Measurements from ENCODE around the gene BTBD9. TPM values are rescaled to one million over a fixed set of nuclear protein-coding genes. Genes with fewer than 3 reads are reported as not detected.

BTBD9 gene
- total RNA-seq, 2 experiments from 2014 or later = 8.2 to 12.2 TPM

DNA sequence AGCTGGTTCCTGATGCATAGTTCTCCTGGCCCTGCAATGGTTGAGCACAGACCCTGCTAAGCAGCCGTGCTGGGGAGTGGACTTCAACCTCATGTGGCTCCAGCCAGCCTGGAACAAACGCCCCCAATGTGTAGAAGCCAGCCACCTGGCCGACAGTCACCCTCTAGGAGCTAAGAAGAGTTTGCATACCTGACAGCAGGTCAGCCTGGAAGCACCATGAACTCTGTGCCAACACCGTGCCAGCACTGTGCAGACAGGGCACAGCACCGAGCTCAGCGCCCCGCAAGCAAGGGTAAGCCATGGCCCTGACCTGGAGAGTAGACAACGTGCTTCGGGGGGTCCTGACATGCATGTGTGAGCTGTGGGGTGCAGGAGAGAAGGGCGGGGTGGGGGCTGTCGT, 463.9 kb downstream of the BTBD9 start:
- H3K4me3 Mint-ChIP-seq = no peak overlapping the region
- H3K9me3 Mint-ChIP-seq (ENCODE audit: low read depth) = no peaks in the 10 kb centered on the region
- no peaks in the 10 kb centered on the region for H3K27me3 Mint-ChIP-seq
- POLR2A ChIA-PET = no interaction called here
- DNase-seq = no peak
- CTCF ChIA-PET = no interaction called here
- intact Hi-C loops (cut with DNase I, micrococcal nuclease) = no loop called here
- H3K36me3 Mint-ChIP-seq (ENCODE audit: low read depth) = no peaks in the 10 kb centered on the region
- ATAC-seq = no peak
- H3K4me1 Mint-ChIP-seq = peaks cover 3% of the 10 kb centered on the region
- no peak overlapping the region for H3K27ac Mint-ChIP-seq

DNA sequence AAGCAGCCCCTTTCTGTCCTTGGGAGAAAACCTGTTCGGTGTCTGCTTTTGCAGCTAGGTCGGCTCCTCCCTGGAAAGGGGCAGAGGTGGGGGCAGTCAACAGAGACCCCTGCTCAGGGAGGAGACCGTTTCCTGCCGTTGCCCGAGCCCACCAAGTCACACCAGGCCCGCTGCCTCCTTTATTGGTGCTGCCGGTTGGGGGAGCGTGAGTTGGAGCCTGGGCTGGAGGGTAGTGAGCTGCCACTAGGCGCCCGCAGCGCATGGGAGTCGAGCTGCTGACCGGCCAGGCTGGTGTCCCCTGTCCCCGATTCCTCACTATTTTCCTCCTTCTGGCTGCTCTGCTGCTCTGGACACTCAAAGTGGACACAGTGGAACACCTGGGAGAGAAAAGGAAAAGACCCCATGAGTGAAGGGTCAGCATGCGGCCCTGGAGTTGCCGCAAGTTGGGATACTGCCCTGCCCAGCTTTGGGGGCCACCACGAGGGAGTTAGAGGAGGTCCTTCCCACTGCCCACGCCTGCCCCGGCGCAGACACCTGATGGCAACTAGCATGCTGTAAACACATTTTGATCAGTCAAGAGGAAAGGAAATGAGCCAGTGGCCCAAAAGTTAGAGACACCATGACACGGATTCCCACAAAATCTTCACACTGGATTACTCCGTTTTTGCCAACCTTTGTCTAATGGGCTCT, 464.8 kb downstream of the BTBD9 start:
- Mint-ChIP-seq H3K36me3 (ENCODE audit: low read depth) (no peaks in the 10 kb centered on the region), H3K27me3 (no peaks in the 10 kb centered on the region), H3K4me1 (peaks cover 3% of the 10 kb centered on the region), H3K9me3 (ENCODE audit: low read depth) (no peaks in the 10 kb centered on the region), H3K27ac (no peak overlapping the region), H3K4me3 (no peak overlapping the region)
- ATAC-seq (no peak), DNase-seq (no peak)
- intact Hi-C loops (cut with DNase I, micrococcal nuclease) = no loop called here
- POLR2A ChIA-PET = no interaction called here
- CTCF ChIA-PET = no interaction called here

DNA sequence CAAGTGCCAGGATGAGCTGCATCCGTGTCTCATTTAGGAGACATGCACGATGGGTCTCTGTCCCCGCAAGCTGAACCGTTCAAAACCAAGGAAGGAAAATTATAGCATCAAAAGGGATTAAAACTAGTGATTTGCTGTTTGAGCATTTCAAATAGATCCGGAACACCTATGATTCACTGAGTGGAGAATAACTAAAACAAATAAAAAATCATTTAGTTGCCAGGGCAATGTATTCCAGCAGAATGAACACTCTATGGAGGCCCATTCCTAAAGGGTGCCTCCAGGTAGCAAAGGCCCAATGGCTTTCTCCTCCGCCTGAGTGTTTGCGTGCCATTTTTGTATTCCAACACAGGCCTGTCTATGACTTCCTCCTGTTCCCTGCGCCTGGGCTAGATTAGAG, 465.4 kb downstream of the BTBD9 start:
- Mint-ChIP-seq H3K27me3 (no peaks in the 10 kb centered on the region), H3K27ac (no peak overlapping the region), H3K36me3 (ENCODE audit: low read depth) (no peaks in the 10 kb centered on the region), H3K4me1 (peaks cover 3% of the 10 kb centered on the region), H3K4me3 (no peak overlapping the region), H3K9me3 (ENCODE audit: low read depth) (no peaks in the 10 kb centered on the region)
- DNase-seq (no peak), ATAC-seq (no peak)
- intact Hi-C loops (cut with DNase I, micrococcal nuclease) = no loop called here
- CTCF ChIA-PET = no interaction called here
- POLR2A ChIA-PET = no interaction called here

DNA sequence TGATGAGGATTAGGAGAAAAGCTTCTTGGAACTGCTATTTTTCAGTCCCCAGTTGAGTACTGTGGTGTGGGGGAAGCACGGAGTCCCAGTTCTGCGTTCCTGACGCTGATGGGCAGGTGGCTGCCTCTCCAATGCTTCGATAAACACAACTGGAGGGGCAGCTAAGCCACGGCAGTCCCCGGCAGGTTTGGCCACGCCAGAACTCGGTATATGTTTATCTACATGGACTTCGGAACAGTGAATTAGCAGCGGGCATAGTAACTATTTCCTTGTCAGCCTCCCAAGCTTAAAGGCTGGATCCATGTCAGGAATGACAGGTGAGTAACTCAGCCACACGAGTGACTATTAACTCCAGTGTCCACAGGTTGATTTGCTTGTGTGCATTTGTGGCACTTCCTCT, 465.8 kb downstream of the BTBD9 start:
- CTCF ChIA-PET = no interaction called here

DNA sequence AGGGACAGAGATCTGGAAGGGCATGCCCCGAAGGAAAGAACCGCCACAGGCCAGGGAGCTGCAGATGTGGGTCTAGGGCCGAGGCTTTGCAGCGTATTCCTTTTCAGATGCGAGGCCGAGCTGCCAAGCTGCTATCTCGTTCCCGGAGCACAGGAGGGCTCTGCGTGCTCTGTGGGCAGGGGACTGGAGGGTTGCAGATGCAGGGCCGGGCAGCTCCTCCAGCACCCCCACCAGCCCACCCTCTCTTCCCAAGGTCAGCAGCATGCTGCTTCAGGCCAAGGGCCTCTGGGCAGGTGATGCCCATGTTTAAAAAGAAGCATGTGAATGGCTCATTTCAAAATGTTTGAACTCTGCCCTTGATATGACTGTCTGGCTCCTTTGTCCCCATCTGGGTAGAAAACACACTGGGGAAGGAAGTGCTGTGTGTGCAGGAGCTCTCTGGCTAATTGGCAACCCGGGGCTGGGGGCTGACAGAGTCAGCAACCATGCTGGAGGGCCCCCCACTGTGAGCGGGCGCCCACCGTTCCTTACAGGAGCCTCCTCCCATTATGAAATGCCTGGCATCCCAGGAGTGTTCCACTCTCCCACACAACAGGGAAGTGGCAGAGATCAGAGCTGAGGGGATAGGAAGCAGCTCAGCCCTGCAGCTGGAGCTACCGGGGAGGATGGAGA, 466.9 kb downstream of the BTBD9 start:
- H3K27ac Mint-ChIP-seq = no peak overlapping the region
- H3K4me3 Mint-ChIP-seq = no peak overlapping the region
- intact Hi-C loops (cut with DNase I, micrococcal nuclease) = no loop called here
- ATAC-seq (no peak), DNase-seq (no peak)
- ChIA-PET POLR2A (no interaction called here), CTCF (interaction anchor here (0.6 kb wide), 1 partner anchor 18 kb away, joined by 3 read pairs; no protein-coding TSS in a partner anchor)
- H3K9me3 Mint-ChIP-seq (ENCODE audit: low read depth) = no peaks in the 10 kb centered on the region
- peaks cover 3% of the 10 kb centered on the region for H3K4me1 Mint-ChIP-seq
- no peaks in the 10 kb centered on the region for H3K36me3 Mint-ChIP-seq (ENCODE audit: low read depth)
- H3K27me3 Mint-ChIP-seq = no peaks in the 10 kb centered on the region

More for the DNA sequence above, 465.8 kb downstream of the BTBD9 start:
- DNase-seq = no peak
- POLR2A ChIA-PET = no interaction called here
- no peak overlapping the region for H3K4me3 Mint-ChIP-seq
- no peaks in the 10 kb centered on the region for H3K27me3 Mint-ChIP-seq
- peaks cover 3% of the 10 kb centered on the region for H3K4me1 Mint-ChIP-seq
- intact Hi-C loops (cut with DNase I, micrococcal nuclease) = no loop called here
- no peak overlapping the region for H3K27ac Mint-ChIP-seq
- no peaks in the 10 kb centered on the region for H3K9me3 Mint-ChIP-seq (ENCODE audit: low read depth)
- no peaks in the 10 kb centered on the region for H3K36me3 Mint-ChIP-seq (ENCODE audit: low read depth)
- no peak for ATAC-seq

DNA sequence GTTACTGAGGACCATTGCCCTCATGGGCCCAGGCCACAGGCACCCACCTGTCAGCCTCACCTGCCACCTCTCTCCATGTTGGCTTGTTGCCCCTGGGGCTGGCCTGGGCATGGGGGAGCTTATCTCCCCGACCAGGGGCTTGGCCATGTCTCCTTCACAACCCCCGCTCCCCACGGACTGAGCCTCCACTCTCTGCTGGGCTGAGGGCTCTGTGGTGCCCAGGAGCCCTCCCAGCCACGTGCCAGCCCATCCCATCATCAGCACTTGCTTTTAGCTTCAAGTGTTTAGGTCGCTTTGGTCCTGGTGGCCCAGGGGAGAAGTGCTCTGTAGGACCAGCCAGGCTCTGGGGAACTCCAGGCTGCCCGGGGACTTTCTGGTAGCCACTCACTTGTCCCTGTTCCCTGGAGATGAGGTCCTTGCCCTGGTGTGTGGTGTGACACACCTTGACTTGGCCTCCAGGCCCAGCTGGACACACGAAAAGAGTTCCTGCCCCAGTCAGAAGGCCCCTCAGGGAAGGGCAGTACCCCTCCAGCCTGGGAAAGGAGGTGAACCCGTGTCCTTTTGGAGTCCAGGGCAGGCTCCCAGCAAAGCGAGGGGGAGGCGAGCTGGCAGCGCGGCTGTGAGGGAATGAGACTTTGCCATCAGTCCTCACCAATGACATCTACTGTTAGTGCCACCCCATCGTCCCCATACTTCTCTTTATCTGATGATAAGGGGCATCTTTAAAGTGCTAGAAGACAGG, 467.6 kb downstream of the BTBD9 start:
- intact Hi-C loops (cut with DNase I, micrococcal nuclease) = no loop called here
- ChIA-PET CTCF (interaction anchor here (0.6 kb wide), 1 partner anchor 18 kb away, joined by 3 read pairs; no protein-coding TSS in a partner anchor), POLR2A (no interaction called here)
- Mint-ChIP-seq H3K4me3 (no peak overlapping the region), H3K4me1 (peaks cover 3% of the 10 kb centered on the region), H3K27ac (no peak overlapping the region), H3K36me3 (ENCODE audit: low read depth) (no peaks in the 10 kb centered on the region), H3K27me3 (no peaks in the 10 kb centered on the region), H3K9me3 (ENCODE audit: low read depth) (no peaks in the 10 kb centered on the region)
- DNase-seq = no peak
- ATAC-seq = no peak

DNA sequence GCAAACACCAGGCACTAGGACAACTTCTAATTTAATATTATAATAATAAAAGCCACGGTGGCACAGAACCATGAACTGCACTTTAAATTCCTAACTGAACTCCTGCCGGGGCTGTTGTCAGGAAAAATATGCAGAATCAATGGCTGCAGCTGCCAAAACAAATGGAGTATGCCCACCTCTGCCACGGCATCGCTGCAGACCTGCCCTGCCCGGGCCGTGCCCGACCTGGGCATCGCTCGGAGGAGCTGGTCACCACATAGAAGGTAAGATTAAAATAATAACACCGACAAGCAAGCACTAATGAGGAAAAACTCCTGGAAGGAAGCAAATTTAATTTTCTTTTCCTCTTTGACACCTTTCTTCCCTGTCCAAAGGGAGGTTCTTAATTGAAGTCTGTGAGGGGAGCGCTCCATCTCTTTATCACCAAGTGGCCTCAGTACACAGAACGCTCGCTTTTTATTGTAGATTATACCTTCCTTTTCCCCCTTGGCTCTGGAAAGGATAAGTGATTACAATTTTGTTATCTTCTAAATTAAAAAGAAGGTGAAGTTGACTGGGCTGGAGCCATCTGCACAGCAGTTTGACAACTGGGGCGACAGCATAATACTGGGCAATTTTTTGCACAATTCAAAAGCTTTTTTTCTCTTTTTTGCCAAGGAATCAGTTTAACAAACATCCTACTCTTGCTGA, 468.9 kb downstream of the BTBD9 start:
- no peak overlapping the region for H3K4me3 Mint-ChIP-seq
- intact Hi-C loops (cut with DNase I, micrococcal nuclease) = no loop called here
- no peaks in the 10 kb centered on the region for H3K9me3 Mint-ChIP-seq (ENCODE audit: low read depth)
- DNase-seq (no peak), ATAC-seq (no peak)
- H3K27ac Mint-ChIP-seq = no peak overlapping the region
- ChIA-PET CTCF (no interaction called here), POLR2A (no interaction called here)
- no peaks in the 10 kb centered on the region for H3K36me3 Mint-ChIP-seq (ENCODE audit: low read depth)
- H3K4me1 Mint-ChIP-seq = peaks cover 3% of the 10 kb centered on the region
- no peaks in the 10 kb centered on the region for H3K27me3 Mint-ChIP-seq

DNA sequence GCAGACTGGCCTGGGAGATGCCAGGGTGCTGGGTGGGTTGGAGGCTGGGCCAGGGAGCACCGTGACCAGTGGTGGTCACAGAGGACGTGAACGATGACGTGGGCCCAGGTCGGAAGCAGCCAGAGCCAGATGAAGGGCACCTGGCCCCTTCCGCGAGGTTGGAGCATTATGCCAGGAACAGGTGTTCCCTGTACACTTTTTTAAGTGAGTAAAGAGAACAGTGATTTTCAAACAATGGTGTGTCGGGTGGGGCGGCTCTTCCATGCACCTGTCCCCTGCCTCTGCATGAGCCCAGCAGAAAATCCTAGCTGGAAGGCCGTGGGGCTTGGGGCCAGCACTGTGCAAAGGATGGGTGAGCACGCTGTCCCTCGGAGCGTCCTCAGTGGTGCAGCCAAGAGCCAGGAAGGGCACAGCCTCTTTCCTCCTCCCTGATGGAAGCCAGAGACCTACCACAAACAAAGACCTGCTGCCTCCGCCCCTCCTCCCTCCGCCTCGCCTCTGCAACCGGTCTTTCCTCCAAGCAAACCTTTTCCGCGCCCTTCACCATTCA, 469.7 kb downstream of the BTBD9 start:
- Mint-ChIP-seq H3K27ac (no peak overlapping the region), H3K4me3 (no peak overlapping the region), H3K4me1 (peaks cover 3% of the 10 kb centered on the region), H3K36me3 (ENCODE audit: low read depth) (no peaks in the 10 kb centered on the region), H3K27me3 (no peaks in the 10 kb centered on the region), H3K9me3 (ENCODE audit: low read depth) (no peaks in the 10 kb centered on the region)
- intact Hi-C loops (cut with DNase I, micrococcal nuclease) = no loop called here
- ChIA-PET POLR2A (no interaction called here), CTCF (no interaction called here)
- no peak for DNase-seq
- no peak for ATAC-seq

DNA sequence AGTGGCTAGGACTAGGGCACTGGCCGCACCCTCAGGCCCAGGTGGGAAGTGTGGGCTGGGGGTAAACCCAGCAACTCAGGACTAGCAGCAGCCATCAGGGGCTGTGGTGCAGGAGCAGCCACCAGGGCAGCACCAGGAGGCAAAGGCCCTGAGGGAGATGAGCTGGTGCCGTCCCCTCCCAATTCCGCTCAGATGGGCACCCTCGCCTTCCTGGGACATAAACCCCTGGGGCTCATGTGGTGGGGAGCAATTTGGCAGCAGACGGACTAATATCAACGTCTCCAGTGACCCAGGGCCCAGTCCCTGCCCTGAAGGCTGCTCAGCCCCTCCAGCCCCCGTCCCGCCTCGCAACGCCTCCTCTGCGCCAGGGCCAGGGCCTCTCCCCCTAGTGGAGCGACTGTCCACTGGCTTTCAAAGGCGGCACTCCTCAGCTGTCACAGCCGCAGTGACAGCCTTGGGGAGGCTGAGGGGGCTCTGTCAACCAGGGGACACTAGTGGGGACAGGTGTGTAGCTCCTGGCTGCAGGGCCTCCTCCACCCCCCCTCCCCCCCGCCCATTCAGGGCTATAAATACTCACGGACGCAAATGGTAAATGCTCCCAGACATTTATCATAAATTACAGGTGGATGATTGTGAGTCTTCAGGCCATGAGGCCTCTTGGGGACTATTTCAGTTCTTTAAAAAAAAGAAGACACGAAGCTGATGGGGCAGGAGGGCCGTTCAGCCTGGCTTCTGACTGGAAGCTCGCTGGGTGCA, 470.3 kb downstream of the BTBD9 start:
- intact Hi-C loops (cut with DNase I, micrococcal nuclease) = no loop called here
- ATAC-seq = no peak
- no peak overlapping the region for H3K27ac Mint-ChIP-seq
- peaks cover 3% of the 10 kb centered on the region for H3K4me1 Mint-ChIP-seq
- no peak overlapping the region for H3K4me3 Mint-ChIP-seq
- no peaks in the 10 kb centered on the region for H3K36me3 Mint-ChIP-seq (ENCODE audit: low read depth)
- ChIA-PET CTCF (no interaction called here), POLR2A (no interaction called here)
- no peaks in the 10 kb centered on the region for H3K27me3 Mint-ChIP-seq
- H3K9me3 Mint-ChIP-seq (ENCODE audit: low read depth) = no peaks in the 10 kb centered on the region
- DNase-seq = no peak

DNA sequence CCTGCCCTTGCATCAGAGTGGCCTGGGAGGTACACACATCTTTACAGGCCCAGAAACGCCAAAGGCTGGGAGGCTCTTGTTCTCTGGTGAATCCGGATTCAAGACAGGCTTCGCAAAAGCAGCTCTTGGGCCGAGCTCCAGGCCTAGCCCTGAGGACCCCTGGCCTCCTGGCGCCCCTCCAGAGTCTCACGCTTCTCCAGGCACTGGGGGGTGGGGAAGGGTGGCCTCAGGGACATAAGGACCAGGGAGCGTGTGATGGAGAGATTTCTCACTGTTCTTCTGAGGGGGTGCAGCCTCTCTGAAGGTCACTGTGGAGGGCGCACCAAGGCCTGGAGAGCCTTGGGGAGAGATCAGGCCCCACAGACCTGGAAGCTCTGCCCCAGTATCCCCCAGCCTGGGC, 471.0 kb downstream of the BTBD9 start:
- H3K27ac Mint-ChIP-seq = no peak overlapping the region
- ATAC-seq (no peak), DNase-seq (no peak)
- POLR2A ChIA-PET = no interaction called here
- peaks cover 3% of the 10 kb centered on the region for H3K4me1 Mint-ChIP-seq
- no peaks in the 10 kb centered on the region for H3K27me3 Mint-ChIP-seq
- no peaks in the 10 kb centered on the region for H3K9me3 Mint-ChIP-seq (ENCODE audit: low read depth)
- CTCF ChIA-PET = interaction anchor here (1.2 kb wide), 1 partner anchor 12 kb away, joined by 3 read pairs; no protein-coding TSS in a partner anchor
- intact Hi-C loops (cut with DNase I, micrococcal nuclease) = no loop called here
- no peak overlapping the region for H3K4me3 Mint-ChIP-seq
- H3K36me3 Mint-ChIP-seq (ENCODE audit: low read depth) = no peaks in the 10 kb centered on the region

DNA sequence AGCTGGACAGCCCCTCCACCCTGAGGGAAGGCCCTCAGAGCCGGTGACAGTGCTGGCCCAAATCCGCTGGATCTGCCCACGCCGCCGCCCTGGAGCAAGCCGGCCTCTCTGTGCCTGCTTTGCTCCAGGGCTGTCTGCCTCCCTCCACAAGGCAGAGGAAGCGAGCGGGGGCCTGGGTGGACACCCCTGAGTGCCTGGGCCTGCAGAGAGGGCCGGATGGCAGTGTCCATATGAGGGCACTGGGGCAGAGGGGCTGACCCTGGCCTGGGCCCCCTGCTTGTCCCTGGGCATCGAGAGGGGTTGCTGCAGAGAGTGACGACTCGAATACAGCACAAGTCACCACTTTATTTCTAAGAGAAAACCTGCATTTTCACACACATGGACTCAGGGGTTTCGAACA, 471.6 kb downstream of the BTBD9 start:
- Mint-ChIP-seq H3K36me3 (ENCODE audit: low read depth) (no peaks in the 10 kb centered on the region), H3K4me3 (no peak overlapping the region), H3K4me1 (no peaks in the 10 kb centered on the region), H3K27ac (no peak overlapping the region), H3K27me3 (no peaks in the 10 kb centered on the region), H3K9me3 (ENCODE audit: low read depth) (no peaks in the 10 kb centered on the region)
- DNase-seq = no peak
- intact Hi-C loops (cut with DNase I, micrococcal nuclease) = no loop called here
- CTCF ChIA-PET = interaction anchor here (1.2 kb wide), 1 partner anchor 12 kb away, joined by 3 read pairs; no protein-coding TSS in a partner anchor
- POLR2A ChIA-PET = no interaction called here
- ATAC-seq = no peak
